Stromal cell of bone marrow (primary cell): ENCODE results near the gene LEMD1.
"Not testable (repeated sequence)": the region's sequence is repeated elsewhere in the genome, so short reads cannot be mapped to it uniquely, and the experiment has no call there.

Experiments
- DNase-seq: peaks from one replicate; pipeline ENCODE4 v3.0.0-alpha.2; 2012; ENCODE audit warnings: low read depth

Gene LEMD1

DNA sequence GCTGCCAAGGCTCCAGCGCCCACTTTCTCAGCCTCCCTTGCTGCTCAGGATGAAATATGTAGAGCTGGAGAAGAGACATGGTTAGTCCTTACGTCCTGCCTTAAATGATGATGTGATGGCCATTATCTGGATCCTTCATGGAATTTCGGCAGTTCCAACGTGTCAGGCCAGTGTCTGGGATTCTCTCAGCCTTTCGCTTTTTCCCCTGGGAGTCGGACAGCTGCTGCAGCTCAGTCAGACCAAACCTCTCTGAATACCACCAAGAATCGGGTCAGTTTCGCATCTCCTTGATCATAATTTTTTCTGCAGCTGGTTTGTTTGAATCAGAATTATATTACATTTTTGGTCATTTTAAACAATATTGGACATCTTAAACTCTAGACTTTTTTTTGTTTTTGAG is 42.8 kb downstream of the LEMD1 start:
- no peak for DNase-seq

DNA sequence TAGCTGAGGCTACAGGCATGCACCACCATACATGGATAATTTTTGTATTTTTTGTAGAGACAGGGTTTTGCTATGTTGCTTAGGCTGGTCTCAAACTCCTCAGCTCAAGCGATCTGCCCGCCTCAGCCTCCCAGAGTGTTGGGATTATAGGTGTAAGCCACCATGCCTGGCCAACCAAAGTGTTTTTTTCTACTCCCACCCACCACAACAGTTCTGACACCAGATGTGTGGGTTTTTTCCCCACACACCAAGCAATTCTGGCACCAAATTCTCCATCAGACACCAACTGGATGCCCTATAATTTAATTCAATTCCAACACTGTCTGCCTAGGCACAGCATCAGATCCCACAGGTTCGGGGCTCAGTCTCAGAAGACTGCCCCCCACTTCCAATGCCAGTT is 44.5 kb downstream of the LEMD1 start:
- DNase-seq, result no peak

DNA sequence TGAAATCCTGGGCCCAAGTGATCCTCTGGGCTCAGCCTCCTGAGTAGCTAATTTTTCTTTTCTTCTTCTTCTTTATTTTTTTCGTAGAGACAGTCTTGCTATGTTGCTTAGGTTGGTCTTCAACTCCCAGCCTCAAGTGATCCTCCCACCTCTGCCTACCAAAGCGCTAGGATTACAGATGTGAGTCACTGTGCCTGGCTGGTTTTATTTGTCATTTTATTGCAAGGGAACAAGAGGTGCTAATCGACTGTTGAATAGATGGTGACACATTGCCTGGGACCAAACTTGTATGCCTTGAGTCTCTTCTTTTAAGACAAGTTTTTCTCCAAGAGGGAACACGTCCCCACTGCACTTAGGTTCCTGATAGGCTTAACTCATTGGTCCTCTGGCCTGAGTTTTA is 45.1 kb downstream of the LEMD1 start:
- no peak for DNase-seq

DNA sequence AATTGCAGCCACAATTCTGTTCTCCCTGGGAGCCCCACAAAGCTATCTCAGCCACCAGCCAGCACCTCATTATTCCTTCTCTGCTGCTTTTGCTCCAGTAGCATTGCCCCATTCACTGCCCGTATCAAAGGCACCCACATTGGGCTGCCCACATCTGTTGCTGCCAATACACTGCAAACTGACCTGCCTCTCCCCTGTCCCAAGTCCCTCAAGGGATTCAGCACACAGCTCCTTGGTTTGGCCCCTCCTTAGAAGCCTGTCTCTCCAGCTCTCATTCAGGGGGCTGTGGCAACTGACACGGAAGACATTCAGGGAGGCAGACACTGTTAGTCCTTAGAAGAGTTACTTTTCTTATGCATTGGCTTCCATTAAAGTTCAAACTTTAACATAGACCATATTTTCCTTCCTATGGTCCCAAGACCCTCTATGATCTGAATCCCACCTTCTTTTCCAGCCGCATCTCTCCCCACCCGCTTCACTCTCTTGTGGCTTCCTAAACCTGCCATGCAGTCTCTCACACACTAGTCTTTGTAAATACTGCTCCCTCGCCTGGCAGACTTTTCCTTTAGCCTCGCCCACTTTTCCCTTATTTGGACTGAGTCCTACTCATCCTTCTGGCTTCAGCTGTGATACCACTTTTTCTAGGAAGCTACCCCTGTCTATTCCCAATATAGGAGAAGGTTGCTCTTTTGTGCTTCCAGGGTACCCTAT is 45.9 kb downstream of the LEMD1 start:
- no peak for DNase-seq

DNA sequence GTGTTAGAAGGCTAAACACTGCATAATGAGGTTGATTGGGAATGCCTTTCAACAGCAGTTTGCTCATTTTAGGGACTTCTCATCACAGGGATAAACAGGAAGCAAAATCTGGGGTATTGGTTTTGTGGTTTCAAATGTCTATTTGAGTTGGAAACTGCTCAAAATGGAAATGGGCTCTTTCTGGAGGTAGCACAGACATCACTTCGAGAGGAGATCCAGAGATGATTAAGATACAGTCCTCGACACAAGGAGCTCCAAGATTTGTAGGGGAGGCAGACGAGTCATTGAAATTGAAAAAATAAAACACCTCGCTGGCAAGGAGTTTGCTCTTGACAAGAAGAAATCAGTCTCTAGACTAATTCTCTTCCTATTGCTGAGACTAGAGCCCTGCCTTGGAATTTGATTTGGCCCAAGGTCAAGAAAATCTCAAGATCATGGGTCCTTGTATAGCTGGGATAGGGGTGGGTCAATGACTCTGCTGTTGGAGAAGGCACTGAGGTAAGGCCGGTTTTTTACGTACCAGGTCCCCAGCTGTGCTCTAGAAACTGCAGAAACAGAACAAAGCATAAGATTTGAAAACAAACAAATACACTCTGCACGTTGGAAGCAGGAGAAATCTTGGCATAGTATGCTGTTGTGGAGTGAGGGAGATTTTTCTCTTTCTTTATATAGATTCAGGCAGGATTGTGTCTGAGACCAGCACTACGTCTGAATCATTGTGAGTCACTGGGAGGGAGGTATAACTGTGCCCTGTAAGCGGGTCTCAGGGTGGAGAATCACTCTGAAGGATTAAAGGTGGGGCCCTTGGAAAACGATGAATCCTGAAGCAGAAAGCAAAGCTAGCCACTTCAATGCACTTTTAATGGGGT is 47.4 kb downstream of the LEMD1 start:
- peak; percentile 55 for DNase-seq

DNA sequence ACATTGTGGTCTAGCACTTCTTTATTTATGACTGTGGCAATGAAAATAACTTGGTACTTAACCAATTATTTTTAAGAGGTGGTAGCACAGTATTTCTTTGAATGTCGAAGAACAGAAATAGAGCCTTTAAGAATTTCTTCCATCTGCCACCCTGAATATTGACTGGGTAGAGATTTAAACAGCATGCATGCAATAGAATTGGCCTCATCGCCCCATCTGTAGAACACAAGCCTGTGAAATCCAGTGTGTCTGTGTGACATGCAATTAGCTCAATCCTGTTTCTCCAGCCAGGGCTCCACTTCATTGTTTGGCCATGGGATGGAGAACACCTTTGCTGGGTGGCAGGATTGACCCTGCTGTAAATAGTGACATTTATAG is 48.1 kb downstream of the LEMD1 start:
- DNase-seq, result no peak

DNA sequence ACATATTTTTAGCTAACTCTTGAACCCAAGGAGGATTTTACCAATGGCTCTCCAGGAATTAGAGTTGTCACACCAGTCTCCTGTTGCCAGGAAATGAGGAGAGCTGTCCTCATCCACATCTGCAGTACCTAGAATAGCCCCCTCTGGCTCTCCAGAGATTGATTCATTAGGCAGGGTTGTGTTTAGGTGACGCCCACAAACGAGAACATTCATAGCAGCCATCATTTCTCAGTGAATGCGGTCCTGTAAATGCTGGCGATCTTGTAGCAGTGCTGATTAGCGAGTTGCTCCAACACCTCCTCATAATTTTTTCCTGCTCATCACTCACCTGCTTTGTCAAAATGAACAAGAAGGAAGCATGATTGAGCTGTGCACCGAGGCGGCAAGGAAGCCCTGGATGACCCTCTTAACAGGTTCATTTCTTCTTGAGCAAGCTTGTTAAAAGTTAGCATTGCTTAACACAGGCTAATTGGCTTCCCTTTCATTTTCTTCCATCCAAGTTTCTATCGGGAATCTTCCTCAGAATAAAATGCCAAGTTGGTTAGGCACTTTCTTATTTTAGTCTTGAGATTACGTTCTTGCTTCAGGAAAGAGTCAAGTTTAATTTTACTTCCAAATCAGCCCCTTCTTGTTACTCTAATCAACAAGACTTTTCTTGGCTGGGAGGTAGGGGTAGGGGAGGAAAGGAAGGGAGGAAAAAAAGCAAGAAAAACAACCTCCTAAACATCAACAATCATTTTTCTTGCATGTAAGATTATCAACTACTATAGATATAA is 48.6 kb downstream of the LEMD1 start:
- DNase-seq, result no peak

DNA sequence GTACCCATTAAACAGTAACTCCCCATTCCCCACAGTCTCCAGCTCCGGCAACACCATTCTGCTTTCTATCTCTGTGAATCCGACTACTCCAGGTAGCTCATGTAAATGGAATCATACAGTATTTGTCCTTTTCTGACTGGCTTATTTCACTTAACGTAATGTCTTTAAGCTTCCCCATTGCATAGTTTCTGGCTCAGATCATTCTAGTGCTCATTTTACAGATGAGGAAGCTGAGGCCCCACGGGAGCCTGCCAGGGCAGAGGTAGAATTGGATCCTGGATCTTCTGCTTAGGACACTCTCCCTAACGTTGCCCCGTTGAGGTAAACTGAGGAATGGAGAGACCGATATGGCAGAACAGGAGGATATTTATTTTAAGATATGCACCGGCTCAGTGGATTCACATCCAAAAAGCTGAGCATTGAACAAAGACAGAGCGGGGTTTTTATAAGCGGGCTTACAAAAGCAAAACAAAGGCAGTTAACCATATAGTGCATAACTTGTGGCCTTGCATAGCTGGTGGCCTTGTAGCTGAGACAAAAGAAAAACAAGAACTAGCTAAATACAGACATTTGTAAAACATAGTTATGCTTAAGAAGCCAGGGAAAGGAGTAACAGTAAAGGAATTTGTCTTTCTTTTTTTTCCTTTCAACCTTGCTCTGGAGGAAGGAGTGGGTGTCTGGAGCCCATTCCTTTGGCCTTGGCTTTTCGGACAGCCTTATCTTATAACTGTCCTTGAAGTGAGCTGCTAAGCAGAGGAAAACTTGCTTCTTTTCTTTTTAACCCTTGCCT is 49.8 kb downstream of the LEMD1 start:
- DNase-seq, result no peak

DNA sequence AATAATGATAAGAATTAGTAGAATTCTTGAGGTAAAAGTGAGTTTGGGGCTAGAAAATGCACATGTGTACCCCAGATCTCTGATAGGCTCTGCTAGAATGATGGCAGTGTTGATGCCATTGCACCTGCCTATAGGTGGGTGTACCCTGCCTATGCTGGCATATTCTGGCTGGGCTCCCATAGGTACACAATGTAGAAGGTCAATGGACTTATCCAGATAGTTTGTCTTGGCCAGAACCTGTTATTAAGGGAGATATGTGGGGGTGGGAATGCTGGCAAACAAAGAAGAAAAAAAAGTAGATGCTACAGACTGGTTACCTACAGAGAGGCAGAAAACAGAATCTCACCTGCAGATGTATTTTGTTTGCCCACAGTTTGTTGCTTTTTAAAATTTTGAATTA is 51.1 kb downstream of the LEMD1 start:
- no peak for DNase-seq

DNA sequence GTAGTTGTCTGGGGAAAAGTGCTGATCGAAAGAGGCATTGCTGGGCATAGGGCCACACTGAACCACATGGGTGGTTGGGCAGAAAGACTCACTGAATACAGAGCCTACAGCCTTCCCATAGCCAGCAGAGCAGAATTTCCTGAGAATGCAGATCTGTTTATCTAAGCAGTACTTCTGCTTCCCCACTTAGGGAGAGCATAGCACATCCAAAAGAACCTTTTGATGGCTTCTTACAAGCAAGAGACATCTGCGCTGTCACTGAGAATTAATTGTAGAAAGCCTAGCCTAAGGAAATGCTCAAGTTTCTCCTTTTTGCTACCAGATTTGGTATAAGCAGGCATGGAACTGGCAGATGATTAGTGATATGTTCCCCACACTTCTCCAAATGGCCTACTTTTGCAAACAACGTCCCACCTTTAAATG is 52.1 kb downstream of the LEMD1 start:
- DNase-seq, result no peak

DNA sequence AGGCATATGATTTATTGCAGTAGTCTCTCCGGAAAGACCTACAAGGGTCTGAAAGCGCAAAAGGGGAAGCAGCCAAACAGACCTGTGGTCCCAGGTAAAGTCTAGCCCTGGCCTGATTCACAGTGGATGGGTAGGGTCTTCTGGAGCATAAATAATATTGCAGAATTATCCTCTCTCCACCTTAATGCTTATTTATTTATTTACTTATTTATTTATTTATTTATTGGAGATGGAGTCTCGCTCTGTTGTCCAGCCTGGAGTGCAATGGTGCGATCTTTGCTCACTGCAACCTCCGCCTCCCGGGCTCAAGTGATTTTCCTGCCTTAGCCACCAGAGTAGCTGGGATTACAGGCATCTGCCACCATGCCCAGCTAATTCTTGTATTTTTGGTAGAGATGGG is 53.4 kb downstream of the LEMD1 start:
- DNase-seq, result no peak

DNA sequence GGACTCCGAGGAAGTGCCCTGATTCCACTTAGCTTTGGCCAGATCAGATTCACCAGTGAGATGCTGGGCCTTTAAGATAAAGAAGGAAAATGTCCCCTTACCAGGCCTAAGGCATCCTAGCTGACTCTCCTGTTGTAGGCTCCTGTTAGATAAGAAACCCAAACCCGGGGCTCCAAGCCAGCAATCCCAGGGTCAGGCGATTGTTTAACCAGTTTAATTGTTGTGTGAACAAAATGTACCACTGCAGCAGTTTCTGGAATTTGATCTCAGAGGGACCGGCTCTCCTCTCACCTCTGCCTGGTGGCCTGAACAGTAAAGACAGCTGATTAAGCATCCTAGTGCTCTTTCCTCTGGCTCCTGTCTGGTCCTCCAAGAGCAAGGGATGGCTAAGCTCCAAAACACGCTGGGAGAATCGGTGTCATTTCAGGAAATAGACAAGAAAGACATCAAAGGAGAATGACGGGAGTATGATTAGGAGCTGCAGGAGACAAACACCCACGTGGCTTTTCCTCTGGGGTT is 55.9 kb downstream of the LEMD1 start:
- DNase-seq, result no peak

DNA sequence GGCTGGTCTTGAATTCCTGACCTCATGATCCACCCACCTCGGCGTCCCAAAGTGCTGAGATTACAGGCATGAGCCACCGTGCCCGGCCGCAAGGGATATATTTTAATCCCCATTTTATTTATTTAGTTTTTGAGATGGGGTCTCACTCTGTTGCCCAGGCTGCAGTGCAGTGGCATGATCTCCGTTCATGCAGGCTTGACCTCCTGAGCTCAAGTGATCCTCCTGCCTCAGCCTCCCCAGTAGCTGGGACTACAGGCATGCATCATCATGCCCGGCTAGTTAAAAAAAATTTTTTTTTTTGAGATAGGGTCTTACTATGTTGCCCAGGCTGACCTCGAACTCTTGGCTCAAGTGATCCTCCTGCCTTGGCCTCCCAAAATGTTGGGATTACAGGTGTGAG is 56.8 kb downstream of the LEMD1 start:
- not testable (repeated sequence) for DNase-seq

DNA sequence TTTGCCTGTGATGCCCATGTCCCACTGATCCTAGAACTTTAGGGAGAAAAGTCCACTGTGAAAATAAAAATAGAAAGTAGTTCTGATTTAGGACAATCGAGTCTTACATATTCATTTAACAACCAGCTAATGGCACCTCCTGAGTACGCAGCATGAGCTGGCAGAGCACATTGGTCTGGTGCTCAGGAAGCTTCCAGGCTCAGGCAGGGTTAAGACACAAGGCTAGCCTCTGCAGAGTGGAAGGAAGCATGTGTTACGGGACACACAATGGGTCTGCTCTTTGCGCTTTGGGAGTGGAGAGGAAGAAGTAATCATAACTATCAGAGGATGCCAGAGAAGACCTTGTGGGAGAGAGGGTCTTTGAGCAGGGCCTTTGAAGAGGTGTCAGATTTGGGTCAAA is 61.0 kb downstream of the LEMD1 start:
- no peak for DNase-seq

DNA sequence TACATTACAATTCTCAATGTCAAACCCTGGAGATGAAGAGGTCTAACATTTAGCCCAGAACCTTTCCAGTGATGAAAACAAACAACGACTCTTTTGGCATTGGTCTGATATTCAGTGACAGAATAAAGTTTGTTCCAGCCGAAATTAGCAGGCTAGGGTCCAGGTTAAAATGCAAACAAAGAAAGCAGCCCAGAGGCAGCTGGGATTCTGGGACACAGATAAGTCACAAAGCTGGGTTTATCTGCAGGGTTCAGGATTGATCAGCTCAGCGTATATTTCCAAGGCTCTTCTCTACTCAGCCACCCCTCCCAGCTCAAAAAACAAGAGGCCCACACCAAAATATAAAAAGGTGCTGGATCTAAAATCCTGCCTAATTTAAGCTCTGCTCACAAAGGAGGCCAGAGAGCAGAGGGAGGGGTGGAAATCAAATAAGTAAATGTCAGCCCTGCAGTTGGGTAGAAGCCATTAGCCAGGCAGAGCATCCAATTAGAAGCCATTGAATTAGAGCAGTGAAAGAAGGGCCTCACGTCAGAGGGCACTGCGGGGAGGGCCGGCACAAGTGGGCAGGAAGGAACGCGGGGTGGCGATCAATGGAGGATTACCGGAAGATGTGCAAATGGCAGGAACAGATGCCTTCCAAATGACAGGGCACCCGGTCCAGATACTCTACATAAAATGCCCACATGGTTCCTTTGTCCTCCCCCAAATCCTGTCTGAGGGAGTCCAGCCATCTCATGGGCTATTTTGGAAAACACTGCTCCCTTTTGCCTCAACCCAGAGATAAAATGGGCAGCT is 61.9 kb downstream of the LEMD1 start:
- no peak for DNase-seq

DNA sequence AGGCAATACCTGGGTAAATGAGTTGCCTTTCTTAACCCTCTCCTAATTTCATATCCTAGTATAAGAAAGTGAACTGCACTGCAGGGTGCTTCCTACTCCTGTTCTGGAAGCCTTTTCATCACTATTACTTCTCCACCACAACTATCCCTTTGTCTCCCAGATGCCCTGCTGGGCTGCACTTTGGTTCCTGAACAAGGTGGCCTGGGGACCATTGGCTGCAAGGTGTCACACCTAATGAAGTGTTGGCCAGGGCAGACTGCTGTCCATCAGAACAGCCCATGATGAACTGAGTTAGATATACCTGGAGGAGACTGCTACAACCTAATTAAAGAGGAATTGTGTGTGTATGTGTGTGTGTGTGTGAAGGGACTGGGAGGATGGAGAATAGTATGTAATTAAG is 63.3 kb downstream of the LEMD1 start:
- no peak for DNase-seq

DNA sequence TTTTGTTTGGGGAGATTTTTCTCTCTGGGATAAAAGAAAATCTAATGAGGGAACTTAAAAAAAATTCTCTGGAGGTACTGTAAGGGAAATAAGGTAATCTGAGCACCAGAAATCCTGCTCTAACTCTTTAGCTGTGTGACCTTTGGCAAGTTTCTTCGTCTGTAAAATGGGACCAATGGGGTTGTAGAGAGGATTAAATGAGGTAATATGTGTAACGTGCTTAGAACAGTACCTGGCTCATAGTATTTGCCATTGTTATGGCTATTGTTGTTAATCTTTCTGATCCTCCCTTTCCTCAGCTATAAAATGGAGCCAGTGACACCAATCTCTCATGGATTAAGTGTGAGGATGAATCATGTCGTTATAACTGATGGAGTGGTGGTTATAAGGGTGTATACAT is 64.3 kb downstream of the LEMD1 start:
- DNase-seq, result no peak

DNA sequence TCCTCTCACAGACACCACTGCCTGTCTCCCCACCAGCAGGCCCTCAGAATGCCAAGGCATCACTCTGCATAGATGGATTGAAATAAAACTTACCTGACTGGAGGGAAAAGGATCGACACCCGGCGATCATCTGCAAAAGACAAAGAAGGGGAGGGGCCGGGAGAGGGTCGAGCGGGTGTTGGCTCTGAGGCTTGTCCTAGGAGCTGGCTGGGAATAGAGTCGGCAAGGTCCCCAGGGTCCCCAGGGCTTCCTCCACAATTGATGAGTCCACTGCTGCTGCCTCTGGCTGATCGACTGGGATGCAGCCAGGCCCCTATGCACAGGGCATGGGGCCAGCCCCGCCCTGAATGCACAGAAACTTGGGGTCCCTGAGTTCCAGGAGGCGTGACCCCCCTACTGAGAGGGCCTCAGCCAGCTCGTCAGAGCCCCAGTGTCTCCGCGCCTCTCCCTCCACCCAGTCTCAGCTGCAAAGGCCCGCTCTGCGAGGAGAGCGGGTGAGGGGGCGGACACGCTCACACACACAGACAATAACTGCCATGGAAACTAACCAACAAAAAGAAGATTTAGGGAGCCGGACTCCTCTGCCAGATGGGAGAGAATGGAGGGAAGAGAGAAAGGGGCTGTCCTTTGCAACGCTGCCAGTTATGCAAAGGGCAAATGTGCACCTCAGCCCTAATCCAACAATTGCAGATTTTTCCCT is 65.3 kb downstream of the LEMD1 start, which contains the start of gene KLHDC8A:
Gene KLHDC8A, minus strand, starts transcription at position 483 of the 700 bp plus-strand sequence. CDS start 13,318 bp downstream, outside the sequence.
- no peak for DNase-seq

DNA sequence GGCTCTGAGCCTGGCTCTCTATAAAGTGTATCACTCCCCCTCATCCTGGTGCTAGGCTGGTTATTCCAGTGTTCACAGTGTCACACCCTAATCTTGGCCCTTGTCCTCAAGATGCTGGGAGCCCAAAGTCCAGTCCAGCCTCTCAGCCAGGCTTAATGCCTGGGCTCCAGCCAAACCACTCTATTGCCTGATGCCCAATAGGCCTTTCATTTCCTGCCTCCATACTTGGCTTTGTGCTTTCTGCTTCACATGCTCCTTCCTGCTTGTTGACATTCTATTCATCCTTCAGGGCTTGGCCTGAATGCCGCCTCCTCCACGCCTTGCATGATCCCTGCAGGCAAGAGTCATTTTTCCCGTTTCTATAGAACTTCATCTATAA is 66.8 kb downstream of the LEMD1 start:
- no peak for DNase-seq
